Heart left ventricle (tissue), 16 donors: ENCODE results near the gene PSEN2. TPM values are rescaled to one million over a fixed set of nuclear protein-coding genes. Genes with fewer than 3 reads are reported as not detected.

ENCODE experiments used
- ATAC-seq, 4 donors: fragments of 200-7000 bp; cut with Tn5 transposase; one replicate each; pipeline ENCODE4 v1.9.1; 2020 to 2022; ENCODE audit warnings: moderate library complexity in 4 of 4, mild to moderate bottlenecking in 3 of 4, moderate number of reproducible peaks in 1 of 4
- DNase-seq, 5 donors: peaks; one replicate each; pipeline ENCODE4 v3.0.0-alpha.2; 2020
- H3K27ac ChIP-seq, 12 donors: fragments of 200-600 bp; sonication (generic) in 4 of 12; one replicate each; pipeline versions ENCODE4 v1.5.0 to v1.8.0; 2016 to 2022; ENCODE audit warnings: mild to moderate bottlenecking in 2 of 12
- H3K27me3 ChIP-seq, 9 donors: fragments of 200-600 bp; sonication (generic) in 2 of 9; one replicate each; pipeline versions ENCODE4 v1.5.1 to v1.8.0; 2016 to 2022; ENCODE audit warnings: mild to moderate bottlenecking in 3 of 9
- H3K36me3 ChIP-seq, 9 donors: fragments of 200-600 bp; sonication (generic) in 2 of 9; one replicate each; pipeline versions ENCODE4 v1.5.0 to v1.8.0; 2018 to 2022; ENCODE audit warnings: mild to moderate bottlenecking in 2 of 9
- H3K4me1 ChIP-seq, 12 donors: fragments of 200-600 bp; sonication (generic) in 4 of 12; one replicate each; pipeline versions ENCODE4 v1.5.0 to v1.8.0; 2016 to 2022; ENCODE audit warnings: mild to moderate bottlenecking in 3 of 12
- H3K4me3 ChIP-seq, 12 donors: fragments of 200-600 bp; sonication (generic) in 4 of 12; one replicate each; pipeline versions ENCODE4 v1.5.0 to v1.8.0; 2017 to 2022; ENCODE audit warnings: mild to moderate bottlenecking in 9 of 12, moderate library complexity in 4 of 12
- H3K9me3 ChIP-seq, 12 donors: fragments of 200-600 bp; sonication (generic) in 4 of 12; one replicate each; pipeline versions ENCODE4 v1.5.0 to v1.8.0; 2016 to 2022; ENCODE audit warnings: mild to moderate bottlenecking in 1 of 12
- POLR2A ChIP-seq, 2 donors: fragments of 450-650 bp; IDR thresholded peaks; one replicate each; pipeline ENCODE4 v1.6.1; 2017; ENCODE audit warnings: antibody characterized with exemption in 2 of 2, mild to moderate bottlenecking in 2 of 2, moderate library complexity in 2 of 2
- WGBS, 4 donors: extraction: QIAGEN DNeasy Blood & Tissue Kit in 2 of 4; methylation state at CpG; one replicate each; pipeline versions ENCODE4 v1.1.5 to v1.1.7; 2013 to 2018; 5-methylcytosine and 5-hydroxymethylcytosine counted together
- intact Hi-C, 10 donors: fragments of 100-400 bp; cut with DNase I; formaldehyde crosslinking; loops; one replicate each; pipeline versions ENCODE4 v1.11.1 to v1.14.2; 2022
- polyA plus RNA-seq, 2 donors: library from polyadenylated mRNA; stranded (reverse); fragments of 200-250 nt; gene quantifications; one replicate each; pipeline ENCODE4 v1.2.3, GENCODE V29; 2013
- total RNA-seq, 9 donors: library from RNA; depleted of rRNA in 2 of 9; stranded (reverse); fragments of >200 nt in 2 of 9; fragmentation: NEBNext Ultra II Directional in 3 of 9; extraction: Animal tissue kit (Norgen Biotek cat#: 25700) in 3 of 9; gene quantifications; one replicate each; pipeline versions ENCODE4 v1.1.0 to v1.2.4, GENCODE V29; 2016 to 2023
- TF ChIP-seq, protein P1 (sequence below), 12 donors: fragments of 200-600 bp; sonication (generic) in 4 of 12; IDR thresholded peaks; one replicate each; pipeline versions ENCODE4 v1.5.0 to v1.8.0; 2018 to 2022; ENCODE audit warnings: antibody characterized with exemption in 12 of 12, mild to moderate bottlenecking in 5 of 12
- donor health status: ischemic (EF 13 %, LVEDD 7.1; RV severe dilation, severe dysfunction).
- donor health status: healthy with polysubstance abuse.
- donor health status: DM: no; HTN: yes; CAD: no.
- donor health status: DM: no; HTN: no; CAD: no.
- donor health status: ischemic (EF 25% LVEDD 6.9; RV normal size, moderate dysfunction).
- donor health status: ischemic (EF 25% LVEDD 5.7; RV mildly dilated, moderate dysfunction).
- donor health status: healthy.
- donor health status: DM: yes; HTN: yes; CAD: no.
- donor health status: ischemic (EF 35%, LVEDD 5.7; RV mildly dilated, moderate dysfunction).
- donor health status: nonischemic (EF 11% LVEDD 7.7; RV severe dilation, severe dysfunction).
- donor health status: DM: yes; HTN: yes; CAD: no.
- donor health status: PGD.
- donor health status: ischemic (EF 29% LVEDD 5.4; RV normal size, mild dysfunction).
- donor health status: nonischemic (EF 23%, LVEDD 6.1; RV moderate dilation, normal function).

Gene PSEN2
- total and polyA plus RNA-seq, 11 donors: 12.3 to 30.9 (median 19.5) TPM

DNA sequence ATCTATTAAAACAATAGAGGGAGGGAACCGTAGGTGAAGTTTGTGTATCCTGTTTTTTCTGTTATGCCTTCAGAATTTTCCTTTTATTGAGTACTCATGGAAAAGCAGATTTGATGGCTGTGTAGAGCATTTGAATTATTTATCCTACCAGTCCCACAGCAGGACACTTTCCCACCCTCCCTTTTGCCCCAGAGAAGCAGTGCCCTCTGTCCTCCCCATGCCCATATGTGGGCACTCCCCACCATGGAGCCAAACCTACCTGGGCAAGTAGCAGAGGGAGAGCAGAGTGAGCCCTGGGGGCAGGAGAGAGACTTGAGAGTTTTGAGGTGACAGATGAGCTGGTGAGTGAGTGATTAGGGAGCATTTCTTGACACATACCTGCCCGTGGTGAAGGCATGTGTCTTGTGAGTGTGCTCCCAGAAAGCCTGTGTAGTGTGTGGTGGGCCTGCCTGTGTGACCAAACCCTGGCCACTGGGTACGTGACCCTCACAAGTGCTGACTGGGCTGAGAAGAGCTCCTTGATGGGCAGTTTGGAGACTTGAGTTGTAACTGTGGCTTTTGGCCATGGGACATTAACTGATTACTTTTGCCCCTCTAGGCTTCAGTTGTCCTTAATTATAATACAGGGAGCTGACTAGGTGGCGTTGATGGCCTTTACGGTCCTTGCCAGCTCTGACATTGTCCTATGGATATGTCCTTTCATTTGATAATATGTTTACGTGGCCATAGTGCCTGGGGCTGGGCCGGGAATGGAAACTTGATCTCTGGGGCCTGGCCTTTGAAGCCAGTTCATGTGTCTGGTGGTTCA is 3.6 kb downstream of the PSEN2 start:
- no peak for ATAC-seq
- no peak overlapping the region for H3K27ac ChIP-seq
- TF ChIP-seq, protein P1, sequence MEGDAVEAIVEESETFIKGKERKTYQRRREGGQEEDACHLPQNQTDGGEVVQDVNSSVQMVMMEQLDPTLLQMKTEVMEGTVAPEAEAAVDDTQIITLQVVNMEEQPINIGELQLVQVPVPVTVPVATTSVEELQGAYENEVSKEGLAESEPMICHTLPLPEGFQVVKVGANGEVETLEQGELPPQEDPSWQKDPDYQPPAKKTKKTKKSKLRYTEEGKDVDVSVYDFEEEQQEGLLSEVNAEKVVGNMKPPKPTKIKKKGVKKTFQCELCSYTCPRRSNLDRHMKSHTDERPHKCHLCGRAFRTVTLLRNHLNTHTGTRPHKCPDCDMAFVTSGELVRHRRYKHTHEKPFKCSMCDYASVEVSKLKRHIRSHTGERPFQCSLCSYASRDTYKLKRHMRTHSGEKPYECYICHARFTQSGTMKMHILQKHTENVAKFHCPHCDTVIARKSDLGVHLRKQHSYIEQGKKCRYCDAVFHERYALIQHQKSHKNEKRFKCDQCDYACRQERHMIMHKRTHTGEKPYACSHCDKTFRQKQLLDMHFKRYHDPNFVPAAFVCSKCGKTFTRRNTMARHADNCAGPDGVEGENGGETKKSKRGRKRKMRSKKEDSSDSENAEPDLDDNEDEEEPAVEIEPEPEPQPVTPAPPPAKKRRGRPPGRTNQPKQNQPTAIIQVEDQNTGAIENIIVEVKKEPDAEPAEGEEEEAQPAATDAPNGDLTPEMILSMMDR (IDR thresholded peaks at IDR 0.05): no peak
- no peak for TF ChIP-seq POLR2A (IDR thresholded peaks at IDR 0.05)
- H3K27me3 ChIP-seq: no peaks in the 10 kb centered on the region
- no peak overlapping the region for H3K4me3 ChIP-seq
- intact Hi-C loops: no loop called here
- H3K9me3 ChIP-seq: no peaks in the 10 kb centered on the region
- 67 to 85% (median 80%) methylated on average over 7 of the region's 7 CpGs for WGBS, 4 donors
- H3K36me3 ChIP-seq: peaks cover 0 to 36% (median 18%) of the 10 kb centered on the region in 9 donors
- H3K4me1 ChIP-seq: peaks cover 5 to 41% (median 21%) of the 10 kb centered on the region in 12 donors
- no peak for DNase-seq

DNA sequence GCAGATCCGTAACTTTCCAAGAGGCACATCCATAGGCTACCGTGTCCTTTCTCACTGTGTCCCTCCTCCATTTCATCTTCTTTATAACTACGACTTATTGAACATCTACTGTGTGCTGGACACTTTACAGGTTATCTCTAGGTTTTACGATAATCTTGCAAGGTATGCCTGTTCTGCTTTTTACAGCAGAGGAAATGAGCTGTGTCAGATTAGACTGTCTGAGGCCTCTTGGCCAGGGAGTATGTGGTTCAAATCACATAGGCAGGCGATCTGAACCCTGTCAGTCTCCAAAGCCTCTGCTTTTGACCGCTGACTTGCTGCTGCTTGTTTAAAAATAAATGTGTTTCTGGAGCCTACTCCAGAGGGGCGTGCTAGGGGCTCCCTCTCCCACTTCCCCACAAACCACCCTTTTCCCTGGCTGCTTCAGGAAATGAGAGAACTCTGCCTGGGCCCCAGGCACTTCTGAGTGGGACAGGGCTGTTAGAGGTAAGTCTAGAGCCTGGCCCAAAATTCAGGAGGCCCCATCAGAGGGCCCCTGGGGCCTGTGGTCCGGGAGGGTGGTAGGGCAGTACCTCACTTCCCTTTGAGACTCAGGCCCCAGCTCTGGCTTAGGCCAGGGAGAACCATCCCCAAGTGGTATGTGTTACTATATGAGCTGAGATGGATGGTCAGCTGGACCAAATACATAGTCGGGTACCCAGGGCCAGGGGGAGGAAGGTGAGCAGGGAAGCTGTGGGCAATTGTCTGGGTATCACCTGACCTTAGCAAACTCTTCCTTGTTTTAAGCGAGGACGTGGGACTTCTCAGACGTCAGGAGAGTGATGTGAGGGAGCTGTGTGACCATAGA is 4.4 kb downstream of the PSEN2 start:
- Histone ChIP-seq H3K27me3 (no peaks in the 10 kb centered on the region), H3K27ac (peak overlapping the region in 1 of 12 donors; percentile 2), H3K36me3 (peaks cover 0 to 44% (median 23%) of the 10 kb centered on the region in 9 donors), H3K4me3 (no peak overlapping the region), H3K9me3 (no peaks in the 10 kb centered on the region), H3K4me1 (peaks cover 5 to 41% (median 21%) of the 10 kb centered on the region in 12 donors)
- intact Hi-C loops: no loop called here
- 82 to 90% (median 88%) methylated on average over 12 of the region's 12 CpGs for WGBS, 4 donors
- no peak for DNase-seq
- ATAC-seq: no peak
- TF ChIP-seq, protein P1 (IDR thresholded peaks at IDR 0.05): no peak
- TF ChIP-seq POLR2A (IDR thresholded peaks at IDR 0.05): no peak

- WGBS, 4 donors: 48 to 65% (median 59%) methylated on average over 9 to 11 of the region's 11 CpGs
- ATAC-seq: peak in 1 of 4 donors; percentile 33
- no peak for DNase-seq
- Histone ChIP-seq H3K27ac (no peak overlapping the region), H3K36me3 (peaks cover 0 to 53% (median 29%) of the 10 kb centered on the region in 9 donors), H3K4me3 (no peak overlapping the region), H3K27me3 (no peaks in the 10 kb centered on the region), H3K4me1 (peaks cover 5 to 32% (median 19%) of the 10 kb centered on the region in 12 donors), H3K9me3 (no peaks in the 10 kb centered on the region)
- TF ChIP-seq, protein P1 (IDR thresholded peaks at IDR 0.05): no peak
- TF ChIP-seq POLR2A (IDR thresholded peaks at IDR 0.05): no peak
- intact Hi-C loops: no loop called here
These were observed 5.4 kb downstream of the PSEN2 start for GRCh38 chr1:226875641-226876295.
